HL-60/S4 (cell line): ENCODE data around the gene MARVELD2.
"Not testable (repeated sequence)": the region's sequence is repeated elsewhere in the genome, so short reads cannot be mapped to it uniquely, and the experiment has no call there.

Experiments used
- in situ Hi-C: fragments of 300-500 bp; cut with MboI; formaldehyde crosslinking; loops from 2 replicates; pipeline ENCODE4 v1.14.3; 2022; ENCODE audit warnings: low sequenced_read_pairs

Gene MARVELD2

GRCh38 chr5:69414885-69415583 is at the start of gene MARVELD2:
Gene MARVELD2, plus strand, starts transcription at chr5:69415116. Its CDS starts 4,270 bp downstream, at chr5:69419386.
- in situ Hi-C loops = no loop called here

- in situ Hi-C loops = no loop called here
Observed at GRCh38 chr5:69367697-69368279, 47.1 kb upstream of the MARVELD2 start.

- in situ Hi-C loops = no loop called here
Observed at GRCh38 chr5:69368458-69369339, 46.2 kb upstream of the MARVELD2 start.

- in situ Hi-C loops = no loop called here
Observed at GRCh38 chr5:69369340-69370121, 45.4 kb upstream of the MARVELD2 start, which contains the start of the genes AK6, RAD17 and TAF9. Gene AK6, minus strand, starts transcription at chr5:69369520. Its CDS starts 30 bp downstream, at chr5:69369490. Gene RAD17, plus strand, starts transcription at chr5:69369818. Its CDS starts 2,391 bp downstream, at chr5:69372209. Gene TAF9, minus strand, starts transcription at chr5:69369520. Its CDS starts 3,783 bp downstream, at chr5:69365737.

GRCh38 chr5:69370335-69370734 is 44.6 kb upstream of the MARVELD2 start:
- in situ Hi-C loops = not testable (repeated sequence)

- in situ Hi-C loops = no loop called here
Observed at GRCh38 chr5:69372394-69372793, 42.5 kb upstream of the MARVELD2 start.

GRCh38 chr5:69374911-69375446 is 39.9 kb upstream of the MARVELD2 start:
- in situ Hi-C loops = no loop called here

GRCh38 chr5:69378376-69378775 is 36.5 kb upstream of the MARVELD2 start:
- in situ Hi-C loops = no loop called here

GRCh38 chr5:69404659-69405330 is 10.1 kb upstream of the MARVELD2 start:
- in situ Hi-C loops = no loop called here

GRCh38 chr5:69415584-69415958 is 655 bp downstream of the MARVELD2 start:
- in situ Hi-C loops = no loop called here

GRCh38 chr5:69416180-69416579 is 1.3 kb downstream of the MARVELD2 start:
- in situ Hi-C loops = no loop called here

- in situ Hi-C loops = no loop called here
Observed at GRCh38 chr5:69416699-69417098, 1.8 kb downstream of the MARVELD2 start.

- in situ Hi-C loops = no loop called here
Observed at GRCh38 chr5:69418554-69418953, 3.6 kb downstream of the MARVELD2 start.

- in situ Hi-C loops = no loop called here
Observed at GRCh38 chr5:69431424-69432303, 16.7 kb downstream of the MARVELD2 start.

- in situ Hi-C loops = no loop called here
Observed at GRCh38 chr5:69432412-69433206, 17.7 kb downstream of the MARVELD2 start.

- in situ Hi-C loops = not testable (repeated sequence)
Observed at GRCh38 chr5:69435276-69435884, 20.5 kb downstream of the MARVELD2 start.

GRCh38 chr5:69444127-69444754 is 29.3 kb downstream of the MARVELD2 start:
- in situ Hi-C loops = no loop called here
